Measurements from ENCODE around the gene LRCOL1. TPM values are rescaled to one million over a fixed set of nuclear protein-coding genes. Genes with fewer than 3 reads are reported as not detected.
A peak's percentile ranks its signal among the peaks of the same experiment; 100 is the strongest.
"Not testable (repeated sequence)": the region's sequence is repeated elsewhere in the genome, so short reads cannot be mapped to it uniquely, and the experiment has no call there.

Gene LRCOL1
- total RNA-seq, 1 donor from 2014 or later = 1.8 TPM

GRCh38 chr12:132602572-132603239 lies 7.7 kb downstream of the LRCOL1 start:
- Histone ChIP-seq H3K36me3 (no peaks in the 10 kb centered on the region), H3K27ac (peak overlapping the region; percentile 82), H3K4me3 (peak overlapping the region; percentile 48), H3K4me1 (peaks cover 10% of the 10 kb centered on the region), H3K9me3 (no peaks in the 10 kb centered on the region), H3K27me3 (peaks cover 22% of the 10 kb centered on the region)
- TF ChIP-seq, protein P1, sequence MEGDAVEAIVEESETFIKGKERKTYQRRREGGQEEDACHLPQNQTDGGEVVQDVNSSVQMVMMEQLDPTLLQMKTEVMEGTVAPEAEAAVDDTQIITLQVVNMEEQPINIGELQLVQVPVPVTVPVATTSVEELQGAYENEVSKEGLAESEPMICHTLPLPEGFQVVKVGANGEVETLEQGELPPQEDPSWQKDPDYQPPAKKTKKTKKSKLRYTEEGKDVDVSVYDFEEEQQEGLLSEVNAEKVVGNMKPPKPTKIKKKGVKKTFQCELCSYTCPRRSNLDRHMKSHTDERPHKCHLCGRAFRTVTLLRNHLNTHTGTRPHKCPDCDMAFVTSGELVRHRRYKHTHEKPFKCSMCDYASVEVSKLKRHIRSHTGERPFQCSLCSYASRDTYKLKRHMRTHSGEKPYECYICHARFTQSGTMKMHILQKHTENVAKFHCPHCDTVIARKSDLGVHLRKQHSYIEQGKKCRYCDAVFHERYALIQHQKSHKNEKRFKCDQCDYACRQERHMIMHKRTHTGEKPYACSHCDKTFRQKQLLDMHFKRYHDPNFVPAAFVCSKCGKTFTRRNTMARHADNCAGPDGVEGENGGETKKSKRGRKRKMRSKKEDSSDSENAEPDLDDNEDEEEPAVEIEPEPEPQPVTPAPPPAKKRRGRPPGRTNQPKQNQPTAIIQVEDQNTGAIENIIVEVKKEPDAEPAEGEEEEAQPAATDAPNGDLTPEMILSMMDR (IDR thresholded peaks at IDR 0.05) = no peak
- no peak for DNase-seq
- intact Hi-C loops (cut with DNase I) = no loop called here
- ATAC-seq = no peak

DNA sequence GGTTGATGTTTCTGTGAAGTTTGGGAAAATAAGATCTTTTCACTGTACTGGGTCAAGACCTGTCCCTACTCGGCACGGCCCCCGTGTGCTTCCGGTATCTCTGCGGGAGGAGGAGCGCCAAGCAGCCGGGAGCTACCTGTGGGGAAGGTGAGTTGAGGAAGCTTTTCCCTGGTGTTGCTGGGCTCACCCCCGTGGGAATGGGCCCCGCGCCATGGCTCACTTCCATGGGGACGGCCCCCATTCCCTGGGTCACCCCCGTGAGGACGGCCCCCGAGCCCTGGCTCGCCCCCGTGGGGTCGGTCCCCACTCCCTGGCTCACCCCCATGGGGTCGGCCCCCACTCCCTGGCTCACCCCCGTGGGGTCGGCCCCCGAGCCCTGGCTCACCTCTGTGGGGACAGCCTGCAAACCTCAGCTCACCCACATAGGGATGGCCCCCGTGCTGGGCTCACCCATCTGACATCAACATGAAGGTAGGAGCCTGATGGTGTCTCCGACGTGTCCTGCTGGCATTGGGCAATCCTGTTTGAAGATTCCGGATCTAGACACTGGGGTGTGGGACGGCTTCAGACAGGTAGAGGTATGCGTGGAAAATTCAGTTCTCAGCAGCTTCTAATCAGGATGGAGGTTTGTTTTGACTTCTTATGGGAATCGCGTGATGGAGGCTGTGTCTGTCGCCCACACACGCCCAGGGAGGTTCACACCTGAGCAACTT lies 9.1 kb downstream of the LRCOL1 start:
- TF ChIP-seq, protein P1 (IDR thresholded peaks at IDR 0.05) = no peak
- no peak for DNase-seq
- peaks cover 15% of the 10 kb centered on the region for H3K4me1 ChIP-seq
- H3K27ac ChIP-seq = no peak overlapping the region
- intact Hi-C loops (cut with DNase I) = no loop called here
- no peak for ATAC-seq
- peaks cover 20% of the 10 kb centered on the region for H3K27me3 ChIP-seq
- no peaks in the 10 kb centered on the region for H3K9me3 ChIP-seq
- peak overlapping the region; percentile 50 for H3K4me3 ChIP-seq
- H3K36me3 ChIP-seq = no peaks in the 10 kb centered on the region

DNA sequence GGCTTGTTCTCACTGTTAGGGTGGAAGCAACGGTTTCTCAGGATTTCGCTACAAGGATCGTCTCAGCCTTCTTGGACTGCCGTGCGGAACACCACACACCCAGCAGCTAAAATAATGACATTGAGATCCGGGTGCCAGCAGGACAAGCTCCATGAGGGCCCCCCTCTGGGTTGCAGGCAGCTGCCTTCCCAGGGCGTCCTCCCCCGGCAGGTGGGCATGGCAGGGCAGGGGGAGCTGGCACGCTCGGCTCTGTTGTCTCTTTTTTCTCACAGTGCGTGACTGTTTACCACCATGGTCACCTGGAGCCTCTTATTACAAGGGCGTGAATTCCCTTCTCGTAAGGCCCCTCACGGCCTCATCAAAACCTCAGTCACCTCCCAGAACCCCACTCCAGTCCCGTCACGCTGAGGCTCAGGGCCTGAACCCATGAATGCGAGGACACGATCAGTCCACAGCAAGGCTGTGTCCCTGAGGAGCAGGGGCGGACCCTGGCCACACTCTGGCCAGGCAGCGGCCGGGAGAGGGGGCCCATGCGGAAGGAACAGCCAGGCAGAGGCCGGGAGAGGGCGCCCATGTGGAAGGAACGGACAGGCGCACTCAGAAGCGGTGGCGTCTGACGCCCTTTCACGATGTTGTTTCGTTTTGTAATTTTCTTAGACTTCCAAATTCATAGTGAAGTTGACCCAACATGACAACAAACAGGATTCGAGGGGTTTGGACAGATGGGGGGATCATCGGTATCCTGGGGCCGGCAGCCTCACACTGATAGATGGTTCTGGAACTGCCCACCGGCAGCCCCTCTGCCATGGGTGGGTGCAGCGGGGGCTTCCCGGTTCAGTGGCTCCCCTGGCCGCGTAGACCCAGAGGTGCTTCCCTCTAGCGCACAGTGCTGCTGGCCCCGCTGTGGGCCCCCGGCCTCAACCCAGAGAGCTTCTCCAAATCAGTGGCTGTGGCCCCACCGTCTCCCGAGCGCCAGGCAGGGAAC lies 10.0 kb downstream of the LRCOL1 start:
- ATAC-seq (peak; percentile 76), DNase-seq (peak; percentile 84)
- Histone ChIP-seq H3K4me3 (peak overlapping the region; percentile 50), H3K9me3 (no peaks in the 10 kb centered on the region), H3K27ac (no peak overlapping the region), H3K4me1 (peaks cover 15% of the 10 kb centered on the region), H3K27me3 (peaks cover 14% of the 10 kb centered on the region), H3K36me3 (no peaks in the 10 kb centered on the region)
- intact Hi-C loops (cut with DNase I) = no loop called here
- TF ChIP-seq, protein P1 (IDR thresholded peaks at IDR 0.05) = peak; percentile 72

- H3K27me3 ChIP-seq; intact Hi-C loops (cut with DNase I); H3K4me3 ChIP-seq; H3K36me3 ChIP-seq; DNase-seq; H3K9me3 ChIP-seq; ATAC-seq; H3K27ac ChIP-seq: not testable (repeated sequence)
- H3K4me1 ChIP-seq = peaks cover 13% of the 10 kb centered on the region
Measured at GRCh38 chr12:132599502-132599901, 10.9 kb downstream of the LRCOL1 start.

- Histone ChIP-seq H3K27ac (no peak overlapping the region), H3K9me3 (no peaks in the 10 kb centered on the region), H3K27me3 (no peaks in the 10 kb centered on the region), H3K4me3 (peak overlapping the region; percentile 39), H3K36me3 (no peaks in the 10 kb centered on the region), H3K4me1 (peaks cover 11% of the 10 kb centered on the region)
- DNase-seq = no peak
- TF ChIP-seq, protein P1 (IDR thresholded peaks at IDR 0.05) = no peak
- ATAC-seq = no peak
- intact Hi-C loops (cut with DNase I) = no loop called here
Measured at GRCh38 chr12:132597333-132598316, 12.8 kb downstream of the LRCOL1 start.

Measured in upper lobe of right lung (tissue), 1 donor.